Neural progenitor cell (in vitro differentiated cells): ENCODE data around the gene ZNF469. TPM values are rescaled to one million over a fixed set of nuclear protein-coding genes. Genes with fewer than 3 reads are reported as not detected.
A peak's percentile ranks its signal among the peaks of the same experiment; 100 is the strongest.

Experiments used
- DNase-seq: peaks from one replicate; pipeline ENCODE4 v3.0.0-alpha.2; 2016; ENCODE audit warnings: low spot score
- H2AFZ ChIP-seq: fragments of 200-600 bp; sonication (generic); replicated peaks from 2 replicates; pipeline ENCODE4 v1.6.1; 2016; ENCODE audit warnings: antibody characterized with exemption
- H3F3A ChIP-seq: fragments of 200-600 bp; sonication (generic); 2 replicates; pipeline ENCODE4 v1.6.1; 2016; ENCODE audit warnings: antibody characterized with exemption, low read depth
- H3K27ac ChIP-seq: fragments of 200-600 bp; sonication (generic); 2 replicates; pipeline ENCODE4 v1.5.1; 2016; ENCODE audit warnings: mild to moderate bottlenecking
- H3K27me3 ChIP-seq: fragments of 200-600 bp; sonication (generic); 2 replicates; pipeline ENCODE4 v1.6.1; 2016; ENCODE audit warnings: mild to moderate bottlenecking, moderate library complexity
- H3K36me3 ChIP-seq: fragments of 200-600 bp; sonication (generic); 2 replicates; pipeline ENCODE4 v1.5.1; 2016
- H3K4me1 ChIP-seq: fragments of 200-600 bp; sonication (generic); 2 replicates; pipeline ENCODE4 v1.6.1; 2016; ENCODE audit warnings: mixed run types
- H3K4me2 ChIP-seq: fragments of 200-600 bp; sonication (generic); 2 replicates; pipeline ENCODE4 v1.6.1; 2016
- H3K4me3 ChIP-seq: fragments of 200-600 bp; sonication (generic); 2 replicates; pipeline ENCODE4 v1.5.1; 2016
- H3K79me2 ChIP-seq: fragments of 200-600 bp; sonication (generic); 2 replicates; pipeline ENCODE4 v1.6.1; 2016; ENCODE audit warnings: low read depth
- H3K9ac ChIP-seq: fragments of 200-600 bp; sonication (generic); 2 replicates; pipeline ENCODE4 v1.6.1; 2016
- H3K9me3 ChIP-seq: fragments of 200-600 bp; sonication (generic); 2 replicates; pipeline ENCODE4 v1.5.1; 2016; ENCODE audit warnings: low read depth
- H4K20me1 ChIP-seq: fragments of 200-600 bp; sonication (generic); 2 replicates; pipeline ENCODE4 v1.6.1; 2016; ENCODE audit warnings: low read depth
- H3K27ac Mint-ChIP-seq: 3 replicates; pipeline ENCODE4 v1.8.0; 2021; ENCODE audit warnings: mixed read lengths
- H3K27me3 Mint-ChIP-seq: 2 replicates; pipeline ENCODE4 v1.8.0; 2022; ENCODE audit warnings: low read depth, mild to moderate bottlenecking, inconsistent platforms, moderate library complexity, mixed read lengths; ENCODE audit not compliant: insufficient read depth
- H3K36me3 Mint-ChIP-seq: 3 replicates; pipeline ENCODE4 v1.8.0; 2021; ENCODE audit warnings: mixed read lengths
- H3K4me1 Mint-ChIP-seq: 3 replicates; pipeline ENCODE4 v1.8.0; 2021; ENCODE audit warnings: mixed read lengths
- H3K4me3 Mint-ChIP-seq: 3 replicates; pipeline ENCODE4 v1.8.0; 2021; ENCODE audit warnings: mild to moderate bottlenecking, moderate library complexity, mixed read lengths
- H3K9me3 Mint-ChIP-seq: 3 replicates; pipeline ENCODE4 v1.8.0; 2020; ENCODE audit warnings: mixed read lengths
- EZH2 ChIP-seq: fragments of 200-600 bp; sonication (generic); IDR thresholded peaks from 2 replicates; pipeline ENCODE4 v1.6.1; 2017; ENCODE audit warnings: antibody characterized with exemption, mild to moderate bottlenecking, moderate library complexity
- EZH2phosphoT487 ChIP-seq: fragments of 200-600 bp; sonication (generic); IDR thresholded peaks from 2 replicates; pipeline ENCODE4 v1.6.1; 2017; ENCODE audit warnings: antibody characterized with exemption
- total RNA-seq: library from RNA; depleted of rRNA; stranded (reverse); fragments of >200 nt; gene quantifications from 2 replicates; pipeline ENCODE4 v1.2.3, GENCODE V29; 2015; ENCODE audit warnings: low replicate concordance
- TF ChIP-seq, protein P1 (sequence below): fragments of 200-600 bp; sonication (generic); IDR thresholded peaks from 2 replicates; pipeline ENCODE4 v1.5.1; 2017; ENCODE audit warnings: antibody characterized with exemption, mild to moderate bottlenecking

Gene ZNF469
- total RNA-seq, 1 donor from 2014 or later, result 0.02 TPM

- Histone ChIP-seq H3K27ac (no peak overlapping the region), H3K27me3 (no peaks in the 10 kb centered on the region), H3F3A (no peaks in the 10 kb centered on the region), H3K36me3 (no peaks in the 10 kb centered on the region), H4K20me1 (no peaks in the 10 kb centered on the region), H3K9me3 (no peaks in the 10 kb centered on the region), H3K4me3 (no peak overlapping the region), H3K79me2 (no peaks in the 10 kb centered on the region), H3K4me1 (no peaks in the 10 kb centered on the region), H2AFZ (no peak overlapping the region), H3K4me2 (no peak overlapping the region), H3K9ac (no peak overlapping the region)
- peaks cover 12% of the 10 kb centered on the region for H3K27me3 Mint-ChIP-seq
- DNase-seq, result peak; percentile 50
- H3K4me1 Mint-ChIP-seq, result peaks cover 19% of the 10 kb centered on the region
- H3K27ac Mint-ChIP-seq, result peak overlapping the region; percentile 50
- no peak overlapping the region for H3K4me3 Mint-ChIP-seq
- TF ChIP-seq, protein P1, sequence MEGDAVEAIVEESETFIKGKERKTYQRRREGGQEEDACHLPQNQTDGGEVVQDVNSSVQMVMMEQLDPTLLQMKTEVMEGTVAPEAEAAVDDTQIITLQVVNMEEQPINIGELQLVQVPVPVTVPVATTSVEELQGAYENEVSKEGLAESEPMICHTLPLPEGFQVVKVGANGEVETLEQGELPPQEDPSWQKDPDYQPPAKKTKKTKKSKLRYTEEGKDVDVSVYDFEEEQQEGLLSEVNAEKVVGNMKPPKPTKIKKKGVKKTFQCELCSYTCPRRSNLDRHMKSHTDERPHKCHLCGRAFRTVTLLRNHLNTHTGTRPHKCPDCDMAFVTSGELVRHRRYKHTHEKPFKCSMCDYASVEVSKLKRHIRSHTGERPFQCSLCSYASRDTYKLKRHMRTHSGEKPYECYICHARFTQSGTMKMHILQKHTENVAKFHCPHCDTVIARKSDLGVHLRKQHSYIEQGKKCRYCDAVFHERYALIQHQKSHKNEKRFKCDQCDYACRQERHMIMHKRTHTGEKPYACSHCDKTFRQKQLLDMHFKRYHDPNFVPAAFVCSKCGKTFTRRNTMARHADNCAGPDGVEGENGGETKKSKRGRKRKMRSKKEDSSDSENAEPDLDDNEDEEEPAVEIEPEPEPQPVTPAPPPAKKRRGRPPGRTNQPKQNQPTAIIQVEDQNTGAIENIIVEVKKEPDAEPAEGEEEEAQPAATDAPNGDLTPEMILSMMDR, result peak; percentile 49
- no peak for TF ChIP-seq EZH2
- H3K36me3 Mint-ChIP-seq, result no peaks in the 10 kb centered on the region
- H3K9me3 Mint-ChIP-seq, result no peaks in the 10 kb centered on the region
Measured at GRCh38 chr16:88406096-88407041, 23.6 kb downstream of the ZNF469 start.

- TF ChIP-seq EZH2phosphoT487, result no peak
- TF ChIP-seq, protein P1, result no peak
- no peak for TF ChIP-seq EZH2
- Mint-ChIP-seq H3K9me3 (no peaks in the 10 kb centered on the region), H3K27ac (peak overlapping the region; percentile 50), H3K27me3 (peaks cover 12% of the 10 kb centered on the region), H3K4me1 (peaks cover 19% of the 10 kb centered on the region), H3K36me3 (no peaks in the 10 kb centered on the region), H3K4me3 (no peak overlapping the region)
- no peaks in the 10 kb centered on the region for H3K36me3 ChIP-seq
- no peak overlapping the region for H2AFZ ChIP-seq
- no peaks in the 10 kb centered on the region for H4K20me1 ChIP-seq
- H3K79me2 ChIP-seq, result no peaks in the 10 kb centered on the region
- no peak overlapping the region for H3K27ac ChIP-seq
- no peak overlapping the region for H3K4me3 ChIP-seq
- no peaks in the 10 kb centered on the region for H3K27me3 ChIP-seq
- no peaks in the 10 kb centered on the region for H3K9me3 ChIP-seq
- no peaks in the 10 kb centered on the region for H3F3A ChIP-seq
- no peak overlapping the region for H3K4me2 ChIP-seq
- DNase-seq, result no peak
- no peak overlapping the region for H3K9ac ChIP-seq
- H3K4me1 ChIP-seq, result no peaks in the 10 kb centered on the region
Measured at GRCh38 chr16:88407042-88407420, 24.3 kb downstream of the ZNF469 start.

GRCh38 chr16:88407807-88408206 is 25.0 kb downstream of the ZNF469 start:
- Histone ChIP-seq H3K9me3 (no peaks in the 10 kb centered on the region), H3F3A (no peaks in the 10 kb centered on the region), H3K27ac (no peak overlapping the region), H2AFZ (no peak overlapping the region), H4K20me1 (no peaks in the 10 kb centered on the region), H3K9ac (no peak overlapping the region), H3K4me2 (no peak overlapping the region), H3K4me3 (no peak overlapping the region), H3K4me1 (no peaks in the 10 kb centered on the region), H3K36me3 (no peaks in the 10 kb centered on the region), H3K27me3 (no peaks in the 10 kb centered on the region), H3K79me2 (no peaks in the 10 kb centered on the region)
- H3K4me1 Mint-ChIP-seq, result peaks cover 19% of the 10 kb centered on the region
- peaks cover 14% of the 10 kb centered on the region for H3K27me3 Mint-ChIP-seq
- TF ChIP-seq, protein P1, result no peak
- TF ChIP-seq EZH2 (no peak), EZH2phosphoT487 (no peak)
- peak overlapping the region; percentile 29 for H3K27ac Mint-ChIP-seq
- H3K36me3 Mint-ChIP-seq, result no peaks in the 10 kb centered on the region
- DNase-seq, result no peak
- H3K9me3 Mint-ChIP-seq, result no peaks in the 10 kb centered on the region
- no peak overlapping the region for H3K4me3 Mint-ChIP-seq
